T-helper 1 cell treated with Interleukin-12 subunit alpha and Interleukin-12 subunit beta and Interleukin-4 antibody, amounts not matched to agents 30 μg/mL and 1 μg/mL, for 36 hours (primary cell): ENCODE results near the gene CDKN1C.
A peak's percentile ranks its signal among the peaks of the same experiment; 100 is the strongest.
"Not testable (repeated sequence)": the region's sequence is repeated elsewhere in the genome, so short reads cannot be mapped to it uniquely, and the experiment has no call there.

Source experiments
- H3K27ac Mint-ChIP-seq: one replicate; pipeline ENCODE4 v1.8.0; 2021; ENCODE audit warnings: mild to moderate bottlenecking, mixed read lengths
- H3K27me3 Mint-ChIP-seq: one replicate; pipeline ENCODE4 v1.8.0; 2021; ENCODE audit warnings: low read depth, mixed read lengths
- H3K36me3 Mint-ChIP-seq: one replicate; pipeline ENCODE4 v1.8.0; 2021; ENCODE audit warnings: low read depth, mixed read lengths
- H3K4me1 Mint-ChIP-seq: one replicate; pipeline ENCODE4 v1.8.0; 2021; ENCODE audit warnings: low read depth, mixed read lengths
- H3K4me3 Mint-ChIP-seq: one replicate; pipeline ENCODE4 v1.8.0; 2021; ENCODE audit warnings: mild to moderate bottlenecking, moderate library complexity, mixed read lengths
- H3K9me3 Mint-ChIP-seq: one replicate; pipeline ENCODE4 v1.8.0; 2021; ENCODE audit warnings: mixed read lengths

The CDKN1C gene

GRCh38 chr11:2916114-2916891 lies 30.7 kb upstream of the CDKN1C start:
- no peaks in the 10 kb centered on the region for H3K4me1 Mint-ChIP-seq
- H3K9me3 Mint-ChIP-seq: no peaks in the 10 kb centered on the region
- no peak overlapping the region for H3K4me3 Mint-ChIP-seq
- no peak overlapping the region for H3K27ac Mint-ChIP-seq
- no peaks in the 10 kb centered on the region for H3K36me3 Mint-ChIP-seq
- H3K27me3 Mint-ChIP-seq: no peaks in the 10 kb centered on the region

- no peaks in the 10 kb centered on the region for H3K27me3 Mint-ChIP-seq
- H3K4me3 Mint-ChIP-seq: no peak overlapping the region
- no peaks in the 10 kb centered on the region for H3K9me3 Mint-ChIP-seq
- no peak overlapping the region for H3K27ac Mint-ChIP-seq
- no peaks in the 10 kb centered on the region for H3K36me3 Mint-ChIP-seq
- H3K4me1 Mint-ChIP-seq: no peaks in the 10 kb centered on the region
These were observed 29.9 kb upstream of the CDKN1C start for GRCh38 chr11:2915473-2915872.

- no peaks in the 10 kb centered on the region for H3K9me3 Mint-ChIP-seq
- no peak overlapping the region for H3K27ac Mint-ChIP-seq
- H3K27me3 Mint-ChIP-seq: no peaks in the 10 kb centered on the region
- H3K4me1 Mint-ChIP-seq: no peaks in the 10 kb centered on the region
- no peak overlapping the region for H3K4me3 Mint-ChIP-seq
- H3K36me3 Mint-ChIP-seq: no peaks in the 10 kb centered on the region
These were observed 29.1 kb upstream of the CDKN1C start for GRCh38 chr11:2914455-2915195.

GRCh38 chr11:2913776-2914175 lies 28.2 kb upstream of the CDKN1C start:
- no peaks in the 10 kb centered on the region for H3K4me1 Mint-ChIP-seq
- no peak overlapping the region for H3K27ac Mint-ChIP-seq
- H3K4me3 Mint-ChIP-seq: no peak overlapping the region
- H3K27me3 Mint-ChIP-seq: no peaks in the 10 kb centered on the region
- no peaks in the 10 kb centered on the region for H3K9me3 Mint-ChIP-seq
- no peaks in the 10 kb centered on the region for H3K36me3 Mint-ChIP-seq

GRCh38 chr11:2913019-2913431 lies 27.4 kb upstream of the CDKN1C start:
- no peaks in the 10 kb centered on the region for H3K36me3 Mint-ChIP-seq
- no peak overlapping the region for H3K4me3 Mint-ChIP-seq
- H3K9me3 Mint-ChIP-seq: no peaks in the 10 kb centered on the region

GRCh38 chr11:2912498-2912897 lies 26.9 kb upstream of the CDKN1C start:
- no peaks in the 10 kb centered on the region for H3K27me3 Mint-ChIP-seq
- H3K4me1 Mint-ChIP-seq: no peaks in the 10 kb centered on the region
- H3K4me3 Mint-ChIP-seq: no peak overlapping the region
- no peak overlapping the region for H3K27ac Mint-ChIP-seq
- no peaks in the 10 kb centered on the region for H3K9me3 Mint-ChIP-seq
- H3K36me3 Mint-ChIP-seq: no peaks in the 10 kb centered on the region

More at GRCh38 chr11:2913019-2913431, 27.4 kb upstream of the CDKN1C start:
- H3K27ac Mint-ChIP-seq: no peak overlapping the region
- no peaks in the 10 kb centered on the region for H3K27me3 Mint-ChIP-seq
- no peaks in the 10 kb centered on the region for H3K4me1 Mint-ChIP-seq

GRCh38 chr11:2911785-2912391 lies 26.3 kb upstream of the CDKN1C start:
- no peaks in the 10 kb centered on the region for H3K36me3 Mint-ChIP-seq
- H3K9me3 Mint-ChIP-seq: no peaks in the 10 kb centered on the region
- H3K4me1 Mint-ChIP-seq: no peaks in the 10 kb centered on the region
- no peak overlapping the region for H3K27ac Mint-ChIP-seq
- no peak overlapping the region for H3K4me3 Mint-ChIP-seq
- no peaks in the 10 kb centered on the region for H3K27me3 Mint-ChIP-seq

GRCh38 chr11:2911088-2911784 lies 25.7 kb upstream of the CDKN1C start:
- Mint-ChIP-seq H3K36me3 (no peaks in the 10 kb centered on the region), H3K27ac (no peak overlapping the region), H3K9me3 (no peaks in the 10 kb centered on the region), H3K27me3 (no peaks in the 10 kb centered on the region), H3K4me3 (no peak overlapping the region), H3K4me1 (no peaks in the 10 kb centered on the region)

GRCh38 chr11:2910401-2910955 lies 24.9 kb upstream of the CDKN1C start:
- Mint-ChIP-seq H3K27ac (no peak overlapping the region), H3K27me3 (no peaks in the 10 kb centered on the region), H3K4me1 (peaks cover 2% of the 10 kb centered on the region), H3K4me3 (no peak overlapping the region), H3K9me3 (peaks cover 3% of the 10 kb centered on the region), H3K36me3 (peaks cover 4% of the 10 kb centered on the region)

GRCh38 chr11:2909133-2909902 lies 23.7 kb upstream of the CDKN1C start:
- H3K36me3 Mint-ChIP-seq: peaks cover 8% of the 10 kb centered on the region
- no peak overlapping the region for H3K4me3 Mint-ChIP-seq
- H3K9me3 Mint-ChIP-seq: peaks cover 9% of the 10 kb centered on the region
- H3K27ac Mint-ChIP-seq: no peak overlapping the region
- H3K27me3 Mint-ChIP-seq: no peaks in the 10 kb centered on the region
- H3K4me1 Mint-ChIP-seq: peaks cover 10% of the 10 kb centered on the region

GRCh38 chr11:2908130-2908529 lies 22.6 kb upstream of the CDKN1C start:
- Mint-ChIP-seq H3K36me3 (peaks cover 10% of the 10 kb centered on the region), H3K27me3 (no peaks in the 10 kb centered on the region)

GRCh38 chr11:2905299-2905698 lies 19.7 kb upstream of the CDKN1C start:
- H3K4me3 Mint-ChIP-seq, H3K9me3 Mint-ChIP-seq: not testable (repeated sequence)

More at GRCh38 chr11:2908130-2908529, 22.6 kb upstream of the CDKN1C start:
- H3K4me1 Mint-ChIP-seq: peaks cover 14% of the 10 kb centered on the region
- H3K27ac Mint-ChIP-seq: no peak overlapping the region
- peaks cover 9% of the 10 kb centered on the region for H3K9me3 Mint-ChIP-seq
- no peak overlapping the region for H3K4me3 Mint-ChIP-seq

GRCh38 chr11:2904153-2905052 lies 18.8 kb upstream of the CDKN1C start:
- H3K4me1 Mint-ChIP-seq: peaks cover 25% of the 10 kb centered on the region
- no peak overlapping the region for H3K4me3 Mint-ChIP-seq
- no peaks in the 10 kb centered on the region for H3K27me3 Mint-ChIP-seq
- H3K9me3 Mint-ChIP-seq: peaks cover 9% of the 10 kb centered on the region
- peak overlapping the region; percentile 28 for H3K27ac Mint-ChIP-seq
- H3K36me3 Mint-ChIP-seq: peaks cover 10% of the 10 kb centered on the region

More at GRCh38 chr11:2905299-2905698, 19.7 kb upstream of the CDKN1C start:
- not testable (repeated sequence) for H3K27ac Mint-ChIP-seq, H3K27me3 Mint-ChIP-seq
- Mint-ChIP-seq H3K36me3 (peaks cover 10% of the 10 kb centered on the region), H3K4me1 (peaks cover 18% of the 10 kb centered on the region)
